OCI-LY1 (cell line): ENCODE data around the gene CHRD.

Experiments used
- EZH2 ChIP-seq: fragments of 200-600 bp; sonication (generic), shearing (Covaris generic); IDR thresholded peaks from 2 replicates; pipeline ENCODE4 v1.8.0; 2017; ENCODE audit warnings: borderline replicate concordance, mixed run types, mild to moderate bottlenecking, antibody characterized with exemption, low read length, moderate library complexity, mixed read lengths
- TF ChIP-seq, protein P1 (sequence below): fragments of 200-600 bp; sonication (generic), shearing (Covaris generic); IDR thresholded peaks from 2 replicates; pipeline ENCODE4 v1.5.1; 2017; ENCODE audit warnings: mild to moderate bottlenecking, antibody characterized with exemption, low read length, moderate library complexity, mixed read lengths

- TF ChIP-seq, protein P1, sequence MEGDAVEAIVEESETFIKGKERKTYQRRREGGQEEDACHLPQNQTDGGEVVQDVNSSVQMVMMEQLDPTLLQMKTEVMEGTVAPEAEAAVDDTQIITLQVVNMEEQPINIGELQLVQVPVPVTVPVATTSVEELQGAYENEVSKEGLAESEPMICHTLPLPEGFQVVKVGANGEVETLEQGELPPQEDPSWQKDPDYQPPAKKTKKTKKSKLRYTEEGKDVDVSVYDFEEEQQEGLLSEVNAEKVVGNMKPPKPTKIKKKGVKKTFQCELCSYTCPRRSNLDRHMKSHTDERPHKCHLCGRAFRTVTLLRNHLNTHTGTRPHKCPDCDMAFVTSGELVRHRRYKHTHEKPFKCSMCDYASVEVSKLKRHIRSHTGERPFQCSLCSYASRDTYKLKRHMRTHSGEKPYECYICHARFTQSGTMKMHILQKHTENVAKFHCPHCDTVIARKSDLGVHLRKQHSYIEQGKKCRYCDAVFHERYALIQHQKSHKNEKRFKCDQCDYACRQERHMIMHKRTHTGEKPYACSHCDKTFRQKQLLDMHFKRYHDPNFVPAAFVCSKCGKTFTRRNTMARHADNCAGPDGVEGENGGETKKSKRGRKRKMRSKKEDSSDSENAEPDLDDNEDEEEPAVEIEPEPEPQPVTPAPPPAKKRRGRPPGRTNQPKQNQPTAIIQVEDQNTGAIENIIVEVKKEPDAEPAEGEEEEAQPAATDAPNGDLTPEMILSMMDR, result no peak
- TF ChIP-seq EZH2, result no peak
Observed at GRCh38 chr3:184360070-184360928, 19.6 kb upstream of the CHRD start.
